BJ (cell line): ENCODE results near the gene DDX46. TPM values are rescaled to one million over a fixed set of nuclear protein-coding genes. Genes with fewer than 3 reads are reported as not detected.

Experiments
- CTCF ChIA-PET: fragments of 350-600 bp; formaldehyde crosslinking; extraction: SDS; loops from one replicate; lab custom pipeline; 2021; ENCODE audit warnings: antibody characterized with exemption, inconsistent platforms; lab: Yijun Ruan, JAX
- POLR2A ChIA-PET: fragments of 300-600 bp; sonication (Branson Sonifier 250); formaldehyde crosslinking; extraction: SDS; loops from one replicate; lab custom pipeline; 2021; ENCODE audit warnings: antibody characterized with exemption; lab: Charles Lee
- DNase-seq: peaks from one replicate; pipeline ENCODE4 v3.0.0-alpha.2; 2011; ENCODE audit warnings: low read depth
- H3K27me3 ChIP-seq: 2 replicates; pipeline ENCODE4 v1.6.0; 2011; ENCODE audit warnings: low read length; ENCODE audit not compliant: control insufficient read depth, insufficient read depth
- H3K36me3 ChIP-seq: 2 replicates; pipeline ENCODE4 v1.5.1; 2011; ENCODE audit warnings: low read length; ENCODE audit not compliant: control insufficient read depth, insufficient read depth
- H3K4me3 ChIP-seq: 2 replicates; pipeline ENCODE4 v1.5.1; 2011; ENCODE audit warnings: low read depth, mild to moderate bottlenecking, control low read depth, low read length
- polyA plus RNA-seq: library from polyadenylated mRNA; depleted of rRNA; stranded (reverse); fragments of >200 nt; gene quantifications from 2 replicates; pipeline ENCODE4 v1.2.3, GENCODE V29; 2011
- TF ChIP-seq, protein P1 (sequence below): IDR thresholded peaks from 2 replicates; pipeline ENCODE4 v1.5.1; 2011; ENCODE audit warnings: low read depth, mild to moderate bottlenecking, control low read depth, inconsistent platforms, low read length, moderate library complexity; ENCODE audit not compliant: insufficient read depth

Gene DDX46
- polyA plus RNA-seq, 1 experiment, result 19.4 TPM

DNA sequence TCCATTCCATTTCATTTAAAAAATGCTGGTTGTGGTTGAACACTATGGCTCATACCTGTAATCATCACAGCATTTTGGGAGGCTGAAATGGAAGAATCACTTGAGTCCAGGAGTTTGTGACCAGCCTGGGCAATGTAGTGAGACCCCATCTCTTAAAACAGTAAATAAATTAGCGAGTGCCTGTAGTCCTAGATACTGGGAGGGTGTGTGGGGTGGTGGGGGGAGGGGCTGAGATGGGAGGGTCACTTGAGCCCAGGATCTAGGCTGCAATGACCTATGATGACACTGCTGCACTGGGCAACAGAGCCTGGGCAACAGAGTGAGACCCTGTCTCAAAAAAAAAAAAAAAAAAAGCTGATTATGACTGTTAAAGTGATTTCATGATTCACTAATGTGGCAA lies 29.1 kb downstream of the DDX46 start:
- DNase-seq, result no peak
- H3K27me3 ChIP-seq, result no peaks in the 10 kb centered on the region
- TF ChIP-seq, protein P1, sequence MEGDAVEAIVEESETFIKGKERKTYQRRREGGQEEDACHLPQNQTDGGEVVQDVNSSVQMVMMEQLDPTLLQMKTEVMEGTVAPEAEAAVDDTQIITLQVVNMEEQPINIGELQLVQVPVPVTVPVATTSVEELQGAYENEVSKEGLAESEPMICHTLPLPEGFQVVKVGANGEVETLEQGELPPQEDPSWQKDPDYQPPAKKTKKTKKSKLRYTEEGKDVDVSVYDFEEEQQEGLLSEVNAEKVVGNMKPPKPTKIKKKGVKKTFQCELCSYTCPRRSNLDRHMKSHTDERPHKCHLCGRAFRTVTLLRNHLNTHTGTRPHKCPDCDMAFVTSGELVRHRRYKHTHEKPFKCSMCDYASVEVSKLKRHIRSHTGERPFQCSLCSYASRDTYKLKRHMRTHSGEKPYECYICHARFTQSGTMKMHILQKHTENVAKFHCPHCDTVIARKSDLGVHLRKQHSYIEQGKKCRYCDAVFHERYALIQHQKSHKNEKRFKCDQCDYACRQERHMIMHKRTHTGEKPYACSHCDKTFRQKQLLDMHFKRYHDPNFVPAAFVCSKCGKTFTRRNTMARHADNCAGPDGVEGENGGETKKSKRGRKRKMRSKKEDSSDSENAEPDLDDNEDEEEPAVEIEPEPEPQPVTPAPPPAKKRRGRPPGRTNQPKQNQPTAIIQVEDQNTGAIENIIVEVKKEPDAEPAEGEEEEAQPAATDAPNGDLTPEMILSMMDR, result no peak
- no peak overlapping the region for H3K4me3 ChIP-seq
- CTCF ChIA-PET, result interaction anchor here (1.2 kb wide), 1 partner anchor 29 kb away, joined by 3 read pairs; the partner anchor contains the start of gene DDX46
- POLR2A ChIA-PET, result no interaction called here
- H3K36me3 ChIP-seq, result peaks cover 3% of the 10 kb centered on the region; the same call in 1 of the 2 replicates

DNA sequence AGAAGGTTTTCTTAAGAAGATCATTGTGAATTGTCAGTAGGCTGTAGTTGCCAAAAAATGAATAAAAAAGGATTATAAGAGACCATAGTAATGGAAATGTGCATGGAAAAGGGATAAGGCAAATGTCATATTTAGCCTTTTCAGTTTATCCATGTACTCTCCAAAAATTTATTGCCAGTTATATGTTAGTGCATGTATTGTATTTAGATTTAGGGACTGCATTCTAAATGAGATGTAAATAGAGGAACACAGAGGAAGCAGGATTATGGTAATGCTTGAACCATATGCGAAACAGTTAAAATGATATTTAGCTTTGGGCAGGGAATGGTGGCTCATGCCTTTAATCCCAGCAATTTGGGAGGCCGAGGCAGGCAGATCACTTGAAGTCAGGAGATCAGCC lies 33.0 kb downstream of the DDX46 start:
- Histone ChIP-seq H3K27me3 (no peaks in the 10 kb centered on the region), H3K36me3 (peaks cover 3% of the 10 kb centered on the region; the same call in 1 of the 2 replicates), H3K4me3 (no peak overlapping the region)
- CTCF ChIA-PET, result interaction anchor here (1.5 kb wide), 1 partner anchor 68 kb away, joined by 3 read pairs; no protein-coding TSS in a partner anchor
- TF ChIP-seq, protein P1, result no peak
- POLR2A ChIA-PET, result no interaction called here
- DNase-seq, result no peak

DNA sequence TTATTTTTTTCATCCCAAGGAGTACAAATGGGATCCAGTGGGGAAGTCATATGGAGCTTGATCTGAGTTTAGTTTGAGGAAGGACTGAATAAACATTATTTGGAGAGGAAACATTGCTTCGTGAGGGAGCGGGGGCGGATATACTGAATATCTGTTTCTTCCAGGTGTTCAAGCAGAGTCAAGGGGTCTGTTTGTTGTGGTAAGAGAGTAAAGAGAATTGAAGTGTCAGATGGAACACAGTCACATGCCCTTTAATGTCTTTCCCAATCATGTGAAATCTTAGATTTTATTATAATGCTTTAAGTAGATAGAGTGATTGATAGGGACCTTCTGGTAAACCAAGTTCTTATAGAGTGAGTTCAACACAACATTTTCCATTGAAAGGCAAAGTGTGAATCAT lies 33.7 kb downstream of the DDX46 start:
- CTCF ChIA-PET, result interaction anchor here (1.5 kb wide), 1 partner anchor 67 kb away, joined by 3 read pairs; no protein-coding TSS in a partner anchor
- POLR2A ChIA-PET, result no interaction called here
- TF ChIP-seq, protein P1, result no peak
- no peak for DNase-seq
- H3K4me3 ChIP-seq, result no peak overlapping the region
- H3K27me3 ChIP-seq, result no peaks in the 10 kb centered on the region
- peaks cover 4% of the 10 kb centered on the region; the same call in 1 of the 2 replicates for H3K36me3 ChIP-seq

DNA sequence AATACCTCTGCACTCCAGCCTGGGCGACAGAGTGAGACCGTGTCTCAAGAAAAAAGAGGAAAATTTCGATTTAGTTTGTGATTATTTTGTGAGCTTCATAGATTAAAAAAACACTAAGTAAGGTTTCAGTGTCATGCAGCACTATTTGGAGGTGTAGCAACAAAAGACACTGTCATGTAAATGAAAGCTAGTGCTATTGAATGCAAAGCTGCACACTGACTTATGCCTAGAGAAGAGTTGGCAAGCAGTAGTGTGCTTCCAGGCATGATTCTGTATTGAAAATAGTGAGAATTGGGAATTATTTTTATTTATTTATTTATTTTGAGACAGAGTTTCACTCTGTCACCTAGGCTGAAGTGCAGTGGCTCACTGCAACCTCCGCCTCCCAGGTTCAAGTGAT lies 34.5 kb downstream of the DDX46 start:
- H3K27me3 ChIP-seq, result no peaks in the 10 kb centered on the region
- H3K4me3 ChIP-seq, result no peak overlapping the region
- ChIA-PET POLR2A (no interaction called here), CTCF (interaction anchor here (0.8 kb wide), 1 partner anchor 59 kb away, joined by 3 read pairs; no protein-coding TSS in a partner anchor)
- H3K36me3 ChIP-seq, result peaks cover 6% of the 10 kb centered on the region; the same call in 1 of the 2 replicates
- no peak for DNase-seq
- TF ChIP-seq, protein P1, result no peak

DNA sequence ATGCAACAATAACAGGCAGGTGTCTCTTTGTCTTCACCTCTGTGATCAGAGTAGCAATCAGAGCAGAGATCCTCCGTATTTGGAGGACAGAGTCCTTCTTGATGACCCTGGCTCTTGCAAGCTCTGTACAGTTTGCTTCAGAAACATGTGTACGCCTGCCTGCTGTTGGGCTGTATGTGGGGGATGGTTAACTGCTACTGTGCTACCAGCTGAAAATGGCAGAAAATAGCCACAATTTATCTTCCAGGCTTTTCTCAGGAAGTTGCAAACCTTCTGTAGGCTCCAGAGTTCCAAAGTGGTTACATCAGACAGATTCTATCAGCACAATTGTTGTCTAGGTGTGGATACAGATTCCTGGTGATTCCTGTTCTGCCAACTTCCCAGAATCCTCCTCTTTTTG lies 35.5 kb downstream of the DDX46 start:
- peaks cover 7% of the 10 kb centered on the region; the same call in 1 of the 2 replicates for H3K36me3 ChIP-seq
- DNase-seq, result no peak
- TF ChIP-seq, protein P1, result no peak
- CTCF ChIA-PET, result no interaction called here
- H3K4me3 ChIP-seq, result no peak overlapping the region
- H3K27me3 ChIP-seq, result no peaks in the 10 kb centered on the region
- POLR2A ChIA-PET, result no interaction called here
